Choroid plexus epithelial cell (primary cell): ENCODE results near the gene COL20A1.
"Not testable (repeated sequence)": the region's sequence is repeated elsewhere in the genome, so short reads cannot be mapped to it uniquely, and the experiment has no call there.

Source experiments
- DNase-seq: peaks from one replicate; pipeline ENCODE4 v3.0.0-alpha.2; 2010; ENCODE audit warnings: low read depth
- H3K4me3 ChIP-seq: 2 replicates; pipeline ENCODE4 v1.5.1; 2011; ENCODE audit warnings: low read depth, mild to moderate bottlenecking, control low read depth, low read length, moderate library complexity
- CTCF ChIP-seq: conservative IDR thresholded peaks from 2 replicates; pipeline ENCODE4 v1.5.1; 2011; ENCODE audit warnings: low read depth, mild to moderate bottlenecking, control low read depth, inconsistent platforms, low read length, moderate library complexity

Gene COL20A1

GRCh38 chr20:63249891-63250290, 43.1 kb upstream of the COL20A1 start:
- TF ChIP-seq CTCF: no peak
- H3K4me3 ChIP-seq: no peak overlapping the region
- DNase-seq: no peak

- not testable (repeated sequence) for H3K4me3 ChIP-seq, DNase-seq
- TF ChIP-seq CTCF: peak; percentile 11
Observed at GRCh38 chr20:63251350-63251749, 41.6 kb upstream of the COL20A1 start.

- no peak overlapping the region for H3K4me3 ChIP-seq
- no peak for DNase-seq
- TF ChIP-seq CTCF: no peak
Observed at GRCh38 chr20:63252284-63252711, 40.7 kb upstream of the COL20A1 start.

- TF ChIP-seq CTCF: no peak
- DNase-seq: no peak
- H3K4me3 ChIP-seq: no peak overlapping the region
Observed at GRCh38 chr20:63253065-63253437, 39.9 kb upstream of the COL20A1 start.

- no peak for TF ChIP-seq CTCF
- DNase-seq: no peak
- H3K4me3 ChIP-seq: no peak overlapping the region
Observed at GRCh38 chr20:63253438-63254231, 39.4 kb upstream of the COL20A1 start.

- H3K4me3 ChIP-seq: no peak within 1 kb of the TSS
- no peak for TF ChIP-seq CTCF
- no peak for DNase-seq
Observed at GRCh38 chr20:63254232-63254605, 38.8 kb upstream of the COL20A1 start, which contains the start of gene NKAIN4. Gene NKAIN4, minus strand, starts transcription at chr20:63254463. Its CDS starts 13 bp downstream, at chr20:63254450.
